ENCODE measurements around the gene ZNF839. TPM values are rescaled to one million over a fixed set of nuclear protein-coding genes. Genes with fewer than 3 reads are reported as not detected.

ZNF839 gene
- total and polyA plus RNA-seq, 2 experiments from 2014 or later: 8.3 to 9.8 TPM

DNA sequence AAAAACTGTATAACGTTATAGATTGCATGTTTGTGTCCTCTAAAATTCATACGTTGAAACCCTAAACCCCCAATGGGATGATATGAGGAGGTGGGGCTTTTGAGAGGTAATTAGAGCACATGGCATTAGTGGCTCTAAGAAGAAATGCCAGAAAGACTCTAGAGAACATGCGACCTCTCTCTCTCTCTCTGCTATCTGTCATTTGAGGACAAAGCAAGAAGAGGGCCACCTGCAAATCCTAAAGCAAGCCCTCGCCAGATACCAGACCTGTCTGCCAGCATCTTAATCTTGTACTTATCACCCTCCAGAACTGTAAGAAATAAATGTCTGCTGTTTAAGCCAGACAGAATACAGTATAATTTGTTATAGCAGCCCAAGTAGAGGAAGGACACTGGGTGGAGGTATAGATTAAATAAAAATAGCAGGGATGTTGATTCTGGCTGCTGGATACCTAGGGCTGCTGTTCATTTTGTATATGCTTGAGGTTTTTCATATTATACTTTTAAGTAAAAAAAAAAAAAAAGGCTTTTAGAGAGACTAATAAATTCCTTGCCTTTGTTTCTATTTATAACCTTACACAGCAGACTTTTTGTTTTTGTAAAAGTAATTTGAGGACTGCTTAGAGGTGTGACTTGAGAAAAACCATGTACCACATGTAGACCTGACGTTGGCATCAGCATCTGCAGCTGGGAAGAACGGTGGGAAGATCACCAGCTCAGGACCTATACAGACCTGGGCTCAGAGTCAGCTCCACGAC lies 41.5 kb upstream of the ZNF839 start:
- Histone ChIP-seq H3K4me2 (no peak overlapping the region), H3K4me3 (no peak overlapping the region), H3K79me2 (no peaks in the 10 kb centered on the region), H3K27ac (no peak overlapping the region), H3K27me3 (no peaks in the 10 kb centered on the region), H4K20me1 (ENCODE audit: insufficient read depth, poor library complexity, severe bottlenecking) (no peaks in the 10 kb centered on the region), H3K4me1 (ENCODE audit: insufficient read depth) (peaks cover 10% of the 10 kb centered on the region), H3K36me3 (replicated peaks; ENCODE audit: insufficient read depth, low read depth) (no peaks in the 10 kb centered on the region), H2AFZ (no peak overlapping the region), H3K9me2 (replicated peaks; ENCODE audit: insufficient read depth) (no peaks in the 10 kb centered on the region), H3K9me3 (ENCODE audit: low read depth) (no peaks in the 10 kb centered on the region)
- 61% methylated on average over 7 of the region's 7 CpGs for WGBS (ENCODE audit: low lambda C conversion rate, missing lambda C conversion rate)
- TF ChIP-seq EZH2phosphoT487 (IDR thresholded peaks at IDR 0.05; ENCODE audit: low read depth, severe bottlenecking, unreplicated experiment) (no peak), EZH2 (IDR thresholded peaks at IDR 0.05; ENCODE audit: borderline replicate concordance) (no peak)
- TF ChIP-seq, protein P1, sequence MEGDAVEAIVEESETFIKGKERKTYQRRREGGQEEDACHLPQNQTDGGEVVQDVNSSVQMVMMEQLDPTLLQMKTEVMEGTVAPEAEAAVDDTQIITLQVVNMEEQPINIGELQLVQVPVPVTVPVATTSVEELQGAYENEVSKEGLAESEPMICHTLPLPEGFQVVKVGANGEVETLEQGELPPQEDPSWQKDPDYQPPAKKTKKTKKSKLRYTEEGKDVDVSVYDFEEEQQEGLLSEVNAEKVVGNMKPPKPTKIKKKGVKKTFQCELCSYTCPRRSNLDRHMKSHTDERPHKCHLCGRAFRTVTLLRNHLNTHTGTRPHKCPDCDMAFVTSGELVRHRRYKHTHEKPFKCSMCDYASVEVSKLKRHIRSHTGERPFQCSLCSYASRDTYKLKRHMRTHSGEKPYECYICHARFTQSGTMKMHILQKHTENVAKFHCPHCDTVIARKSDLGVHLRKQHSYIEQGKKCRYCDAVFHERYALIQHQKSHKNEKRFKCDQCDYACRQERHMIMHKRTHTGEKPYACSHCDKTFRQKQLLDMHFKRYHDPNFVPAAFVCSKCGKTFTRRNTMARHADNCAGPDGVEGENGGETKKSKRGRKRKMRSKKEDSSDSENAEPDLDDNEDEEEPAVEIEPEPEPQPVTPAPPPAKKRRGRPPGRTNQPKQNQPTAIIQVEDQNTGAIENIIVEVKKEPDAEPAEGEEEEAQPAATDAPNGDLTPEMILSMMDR (IDR thresholded peaks at IDR 0.05; ENCODE audit: poor library complexity): no peak
- DNase-seq (ENCODE audit: low spot score): no peak

DNA sequence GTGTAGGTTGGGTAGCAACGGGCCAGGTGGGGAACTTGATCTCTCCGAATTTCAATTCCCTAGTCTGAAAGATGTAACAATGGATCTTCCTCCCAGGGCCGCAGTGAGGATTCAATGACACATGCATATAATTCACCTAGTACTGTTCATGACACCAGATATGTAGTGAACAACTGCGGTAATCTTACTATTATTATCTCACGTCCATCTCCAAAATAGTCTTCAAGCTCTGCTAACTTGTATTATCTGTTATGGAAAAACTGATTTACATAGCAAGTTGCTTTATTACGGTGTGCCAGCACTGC lies 41.0 kb upstream of the ZNF839 start:
- no peaks in the 10 kb centered on the region for H3K79me2 ChIP-seq

DNA sequence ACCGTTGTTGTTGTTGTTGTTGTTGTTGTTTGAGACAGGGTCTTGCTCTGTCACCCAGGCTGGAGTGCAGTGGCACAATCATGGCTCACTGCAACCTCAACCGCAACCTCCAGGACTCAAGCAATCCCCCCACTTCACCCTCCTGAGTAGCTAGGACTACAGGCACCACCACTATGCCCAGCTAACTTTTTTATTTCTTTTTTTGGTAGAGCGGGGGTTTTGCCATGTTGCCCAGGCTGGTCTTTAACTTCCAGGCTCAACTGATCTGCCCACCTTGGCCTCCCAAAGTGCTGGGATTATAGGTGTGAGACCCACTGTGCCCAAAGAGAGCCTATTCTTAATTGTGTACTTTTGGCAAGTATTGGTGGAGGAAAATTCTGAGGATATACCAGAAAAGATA lies 40.3 kb upstream of the ZNF839 start:
- no peaks in the 10 kb centered on the region for H3K9me3 ChIP-seq (ENCODE audit: low read depth)
- H3K4me2 ChIP-seq: peak overlapping the region; percentile 6
- no peaks in the 10 kb centered on the region for H3K36me3 ChIP-seq (replicated peaks; ENCODE audit: insufficient read depth, low read depth)
- no peak overlapping the region for H3K4me3 ChIP-seq
- H3K27ac ChIP-seq: peak overlapping the region; percentile 58
- H2AFZ ChIP-seq: no peak overlapping the region
- TF ChIP-seq, protein P1 (IDR thresholded peaks at IDR 0.05; ENCODE audit: poor library complexity): no peak
- TF ChIP-seq EZH2phosphoT487 (IDR thresholded peaks at IDR 0.05; ENCODE audit: low read depth, severe bottlenecking, unreplicated experiment) (no peak), EZH2 (IDR thresholded peaks at IDR 0.05; ENCODE audit: borderline replicate concordance) (no peak)
- H3K27me3 ChIP-seq: no peaks in the 10 kb centered on the region
- no peaks in the 10 kb centered on the region for H3K9me2 ChIP-seq (replicated peaks; ENCODE audit: insufficient read depth)
- H3K4me1 ChIP-seq (ENCODE audit: insufficient read depth): peaks cover 10% of the 10 kb centered on the region
- 92% methylated on average over 3 of the region's 3 CpGs for WGBS (ENCODE audit: low lambda C conversion rate, missing lambda C conversion rate)
- no peaks in the 10 kb centered on the region for H3K79me2 ChIP-seq
- DNase-seq (ENCODE audit: low spot score): no peak
- H4K20me1 ChIP-seq (ENCODE audit: insufficient read depth, poor library complexity, severe bottlenecking): no peaks in the 10 kb centered on the region

More for the DNA sequence above, 41.0 kb upstream of the ZNF839 start:
- H3K9me3 ChIP-seq (ENCODE audit: low read depth): no peaks in the 10 kb centered on the region
- H3K27me3 ChIP-seq: no peaks in the 10 kb centered on the region
- no peak overlapping the region for H2AFZ ChIP-seq
- H3K9me2 ChIP-seq (replicated peaks; ENCODE audit: insufficient read depth): no peaks in the 10 kb centered on the region
- 85% methylated on average over 6 of the region's 6 CpGs for WGBS (ENCODE audit: low lambda C conversion rate, missing lambda C conversion rate)
- H3K27ac ChIP-seq: no peak overlapping the region
- no peak overlapping the region for H3K4me2 ChIP-seq
- H3K4me1 ChIP-seq (ENCODE audit: insufficient read depth): peaks cover 10% of the 10 kb centered on the region
- no peak overlapping the region for H3K4me3 ChIP-seq
- H3K36me3 ChIP-seq (replicated peaks; ENCODE audit: insufficient read depth, low read depth): no peaks in the 10 kb centered on the region
- TF ChIP-seq EZH2 (IDR thresholded peaks at IDR 0.05; ENCODE audit: borderline replicate concordance): no peak
- TF ChIP-seq, protein P1 (IDR thresholded peaks at IDR 0.05; ENCODE audit: poor library complexity): no peak
- TF ChIP-seq EZH2phosphoT487 (IDR thresholded peaks at IDR 0.05; ENCODE audit: low read depth, severe bottlenecking, unreplicated experiment): no peak
- H4K20me1 ChIP-seq (ENCODE audit: insufficient read depth, poor library complexity, severe bottlenecking): no peaks in the 10 kb centered on the region
- DNase-seq (ENCODE audit: low spot score): no peak
